HG02852 (cell line): Measurements from ENCODE around the gene NKX1-2.

Source experiments
- ATAC-seq: cut with Tn5 transposase; IDR thresholded peaks from one replicate; pipeline ENCODE4 v1.9.1; 2021; ENCODE audit warnings: mild to moderate bottlenecking, moderate library complexity; ENCODE audit not compliant: unreplicated experiment

NKX1-2 gene

DNA sequence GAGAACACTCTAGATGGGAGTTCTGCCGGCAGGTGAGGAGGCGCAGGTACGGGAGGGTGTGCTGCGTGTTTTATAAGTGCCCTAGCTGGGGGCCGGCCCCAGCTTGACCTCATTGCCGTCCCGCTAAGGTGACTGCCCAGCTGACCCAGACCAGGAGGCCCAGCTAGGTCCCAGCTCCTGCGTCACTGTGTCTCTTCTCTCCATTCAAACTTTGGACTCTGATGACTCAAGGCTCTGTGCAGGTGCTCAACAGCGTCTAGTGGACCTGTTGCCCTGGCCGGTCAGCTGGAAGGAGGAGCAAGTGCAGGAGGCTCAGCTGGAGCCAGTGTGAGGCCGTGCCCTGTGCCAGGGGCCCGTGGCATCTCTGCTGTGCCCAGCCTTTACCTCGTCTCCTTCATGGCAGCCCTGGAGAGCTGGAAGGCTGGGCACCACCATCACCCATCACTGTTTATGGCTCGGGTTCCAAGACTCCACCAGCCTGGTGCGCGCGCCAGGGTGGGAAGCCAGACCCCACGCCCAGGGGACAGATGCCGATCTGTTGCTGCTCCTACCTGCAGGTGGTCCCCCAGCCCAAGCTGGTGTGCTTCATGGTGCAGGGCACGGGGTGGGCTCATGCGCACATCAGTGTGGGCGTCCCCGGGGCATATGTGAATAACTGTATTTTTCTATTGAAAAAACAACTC lies 26.3 kb upstream of the NKX1-2 start:
- no peak for ATAC-seq

- ATAC-seq, result no peak
Observed at GRCh38 chr10:124474514-124475070, 24.8 kb upstream of the NKX1-2 start.

DNA sequence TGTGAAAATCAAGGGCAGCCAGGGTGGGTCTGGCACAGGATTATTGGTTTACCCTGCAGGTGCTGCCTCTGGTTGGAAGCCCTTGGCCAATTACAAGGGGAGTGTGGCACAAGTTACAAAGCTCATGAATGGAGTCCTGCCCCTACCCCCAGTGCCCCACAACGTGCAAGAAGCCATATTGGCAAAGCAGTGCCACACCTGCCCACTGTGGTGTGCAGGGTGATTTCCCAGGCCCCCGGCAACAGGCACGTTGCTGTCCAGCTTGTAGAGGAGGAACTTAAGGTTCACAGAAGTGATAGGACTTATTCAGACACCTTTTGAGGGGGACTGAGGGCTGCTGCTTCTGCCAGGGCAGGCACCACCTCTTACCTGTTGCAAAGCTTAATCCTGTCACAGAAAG lies 23.2 kb upstream of the NKX1-2 start:
- ATAC-seq, result no peak

DNA sequence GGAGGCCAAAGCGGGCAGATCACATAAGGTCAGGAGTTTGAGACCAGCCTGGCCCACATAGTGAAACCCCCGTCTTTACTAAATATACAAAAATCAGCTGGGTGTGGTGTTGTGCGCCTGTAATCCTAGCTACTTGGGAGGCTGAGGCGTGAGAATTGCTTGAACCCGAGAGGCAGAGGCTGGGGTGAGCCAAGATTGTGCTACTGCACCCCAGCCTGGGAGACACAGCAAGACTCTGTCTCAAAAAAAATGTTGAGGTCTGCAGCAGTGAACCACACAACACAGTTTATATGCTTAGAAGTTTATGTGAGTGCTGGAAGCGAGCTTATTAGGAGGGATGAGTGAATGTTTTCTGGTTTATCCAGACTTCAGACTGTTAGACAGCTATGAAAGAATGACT lies 22.2 kb upstream of the NKX1-2 start:
- ATAC-seq, result no peak

GRCh38 chr10:124470544-124471434 lies 21.0 kb upstream of the NKX1-2 start:
- no peak for ATAC-seq

DNA sequence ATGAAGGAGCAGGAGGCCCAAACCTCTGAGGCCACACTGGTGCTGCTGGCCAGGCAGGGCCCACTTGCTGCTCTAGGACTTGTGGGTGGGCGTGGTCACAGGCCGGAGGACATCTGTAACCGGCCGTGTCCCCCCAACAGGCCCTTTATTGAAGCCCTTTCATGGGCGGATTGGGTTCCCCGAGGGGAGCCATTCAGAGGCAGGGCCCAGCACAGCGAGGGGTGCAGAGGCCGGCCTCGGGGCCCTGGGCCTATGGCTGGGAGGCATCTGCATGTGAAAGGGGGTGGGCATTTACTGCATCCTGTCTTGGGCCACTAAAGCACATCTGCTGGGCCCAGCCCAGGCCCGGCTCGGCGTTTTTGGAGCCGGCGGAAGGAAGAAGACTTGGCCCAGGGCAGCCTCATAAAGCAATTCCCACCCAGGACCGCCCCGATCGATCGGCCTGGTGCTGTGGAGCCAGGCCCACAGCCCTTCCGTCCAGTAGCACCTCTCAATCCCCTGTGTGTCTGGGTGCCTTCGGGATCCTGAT lies 20.2 kb upstream of the NKX1-2 start:
- ATAC-seq, result no peak

GRCh38 chr10:124468624-124469023 lies 18.8 kb upstream of the NKX1-2 start:
- no peak for ATAC-seq

- no peak for ATAC-seq
Observed at GRCh38 chr10:124467165-124467564, 17.3 kb upstream of the NKX1-2 start.

- ATAC-seq, result no peak
Observed at GRCh38 chr10:124465777-124466488, 16.1 kb upstream of the NKX1-2 start.

- peak; percentile 49 for ATAC-seq
Observed at GRCh38 chr10:124465003-124465776, 15.4 kb upstream of the NKX1-2 start.

- no peak for ATAC-seq
Observed at GRCh38 chr10:124464028-124464965, 14.5 kb upstream of the NKX1-2 start.

DNA sequence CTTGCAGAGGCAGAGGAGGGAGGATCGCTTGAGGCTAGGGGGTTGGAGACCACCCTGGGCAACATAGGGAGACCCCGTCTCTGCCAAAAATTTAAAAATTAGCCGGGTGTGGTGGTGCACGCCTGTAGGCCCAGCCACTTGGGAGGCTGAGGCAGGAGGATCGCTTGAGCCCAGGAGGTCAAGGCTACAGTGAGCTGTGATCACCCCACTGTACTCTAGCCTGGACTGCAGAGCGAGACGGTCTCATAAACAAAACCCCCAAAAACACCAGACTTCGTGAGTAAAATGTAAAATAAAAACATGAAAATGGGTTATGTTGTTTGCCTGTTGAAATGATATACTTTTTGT lies 12.5 kb upstream of the NKX1-2 start:
- no peak for ATAC-seq

- peak; percentile 91 for ATAC-seq
Observed at GRCh38 chr10:124461642-124462347, 12.0 kb upstream of the NKX1-2 start, which contains the start of gene LHPP. LHPP (plus strand) TSS chr10:124461823; CDS start chr10:124461863, 40 bp downstream.

GRCh38 chr10:124460144-124460543 lies 10.3 kb upstream of the NKX1-2 start:
- ATAC-seq, result no peak

DNA sequence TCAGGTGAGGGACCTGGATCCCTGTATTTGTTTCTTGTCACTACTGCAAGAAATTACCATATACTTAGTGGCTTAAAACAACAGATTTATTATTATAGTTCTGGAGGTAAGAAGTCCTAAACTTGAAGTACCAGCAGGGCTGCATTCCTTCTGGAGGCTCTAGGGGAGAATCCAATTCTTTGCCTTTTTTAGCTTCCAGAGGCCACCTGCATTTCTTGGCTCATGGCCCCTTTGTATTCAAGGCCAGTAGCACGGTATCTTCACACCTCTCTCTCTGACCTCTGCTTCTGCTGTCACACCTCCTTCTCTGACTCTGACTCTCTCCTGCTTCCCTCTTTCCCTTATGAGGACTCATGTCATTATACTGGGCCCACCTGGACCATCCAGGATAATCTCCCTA lies 9.6 kb upstream of the NKX1-2 start:
- ATAC-seq, result no peak

DNA sequence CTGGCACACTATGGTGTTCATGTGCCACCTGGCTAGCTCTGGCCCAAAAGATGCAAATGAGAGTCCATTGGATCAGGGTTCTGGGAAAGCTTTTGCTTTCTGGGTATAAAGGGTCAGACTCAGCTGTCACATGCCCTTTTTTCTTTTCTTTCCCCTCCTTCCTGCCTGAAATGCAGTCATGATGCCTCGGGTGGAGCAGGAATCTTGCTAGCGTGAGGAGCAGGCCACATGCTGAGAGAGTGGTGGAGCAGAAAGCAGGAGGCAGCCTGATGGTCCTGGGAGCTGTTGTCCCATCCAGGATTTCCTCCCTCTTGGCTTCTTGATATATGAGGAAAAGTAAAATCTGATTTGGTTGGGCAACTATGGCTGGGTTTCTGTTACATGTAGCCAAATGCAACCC lies 9.1 kb upstream of the NKX1-2 start:
- no peak for ATAC-seq

DNA sequence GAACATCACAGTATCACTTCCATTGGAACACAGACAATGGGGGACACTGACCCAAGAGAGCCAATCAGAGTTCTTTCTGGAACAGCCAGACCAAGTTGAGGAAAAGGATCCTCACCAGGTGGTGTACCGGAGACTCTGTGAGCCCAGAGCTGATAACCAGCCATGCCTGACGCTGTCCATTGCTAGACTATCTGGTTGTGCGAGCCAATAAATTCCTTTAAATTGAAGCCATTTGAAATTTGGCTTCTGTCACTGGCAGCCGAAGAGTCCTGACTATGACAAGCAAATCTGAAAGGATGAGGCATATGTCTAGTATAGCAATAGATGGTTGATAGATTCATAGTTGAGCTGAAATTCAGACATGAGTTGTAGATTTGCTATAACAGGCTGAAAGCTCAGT lies 8.6 kb upstream of the NKX1-2 start:
- no peak for ATAC-seq

GRCh38 chr10:124455441-124455840 lies 5.6 kb upstream of the NKX1-2 start:
- no peak for ATAC-seq
